WTC11 (cell line): Measurements from ENCODE around the gene BORCS6. TPM values are rescaled to one million over a fixed set of nuclear protein-coding genes. Genes with fewer than 3 reads are reported as not detected.

ENCODE experiments used
- AFF4 ChIP-seq: sonication (generic); formaldehyde crosslinking; IDR thresholded peaks from 2 replicates; pipeline ENCODE4 v1.8.1; 2023; ENCODE audit warnings: mild to moderate bottlenecking, missing genetic modification reagents, borderline replicate concordance
- AR ChIP-seq: fragments of 250-450 bp; sonication (Bioruptor Pico); IDR thresholded peaks from 2 replicates; pipeline ENCODE4 v1.9.0; 2021; ENCODE audit warnings: mild to moderate bottlenecking
- CREB1 ChIP-seq: sonication (generic); formaldehyde crosslinking; IDR thresholded peaks from 2 replicates; pipeline ENCODE4 v1.8.0; 2023; ENCODE audit warnings: mild to moderate bottlenecking, missing genetic modification reagents
- CREM ChIP-seq: sonication (generic); formaldehyde crosslinking; IDR thresholded peaks from 2 replicates; pipeline ENCODE4 v1.8.1; 2022; ENCODE audit warnings: mild to moderate bottlenecking, missing genetic modification reagents, moderate library complexity
- ETV6 ChIP-seq: sonication (generic); formaldehyde crosslinking; IDR thresholded peaks from 2 replicates; pipeline ENCODE4 v1.8.1; 2022; ENCODE audit warnings: mild to moderate bottlenecking, missing genetic modification reagents
- FOXP1 ChIP-seq: sonication (generic); formaldehyde crosslinking; IDR thresholded peaks from 2 replicates; pipeline ENCODE4 v1.8.0; 2022; ENCODE audit warnings: missing genetic modification reagents, mild to moderate bottlenecking, moderate library complexity, borderline replicate concordance
- NFATC4 ChIP-seq: fragments of 250-450 bp; sonication (Bioruptor Pico); IDR thresholded peaks from 2 replicates; pipeline ENCODE4 v1.9.0; 2021; ENCODE audit warnings: mild to moderate bottlenecking
- TP53 ChIP-seq: sonication (generic); formaldehyde crosslinking; IDR thresholded peaks from 2 replicates; pipeline ENCODE4 v1.8.1; 2023; ENCODE audit warnings: mild to moderate bottlenecking, missing genetic modification reagents
- ZNF121 ChIP-seq: sonication (generic); formaldehyde crosslinking; IDR thresholded peaks from 2 replicates; pipeline ENCODE4 v1.8.0; 2023; ENCODE audit warnings: missing genetic modification reagents
- total RNA-seq: library from RNA; stranded (reverse); gene quantifications from 3 replicates; pipeline ENCODE4 v1.2.3, GENCODE V29; 2021
- TF ChIP-seq, protein P1 (sequence below): sonication (generic); formaldehyde crosslinking; IDR thresholded peaks from 2 replicates; pipeline ENCODE4 v1.8.1; 2022; ENCODE audit warnings: mild to moderate bottlenecking, moderate library complexity, missing genetic modification reagents
- TF ChIP-seq, protein P2 (sequence below): fragments of 250-450 bp; sonication (Bioruptor Pico); IDR thresholded peaks from 2 replicates; pipeline ENCODE4 v1.8.0; 2021; ENCODE audit warnings: mild to moderate bottlenecking
- TF ChIP-seq, protein P3 (sequence below): sonication (generic); formaldehyde crosslinking; IDR thresholded peaks from 2 replicates; pipeline ENCODE4 v1.8.0; 2023; ENCODE audit warnings: mild to moderate bottlenecking, missing genetic modification reagents

BORCS6 gene
- total RNA-seq, 1 experiment from 2014 or later = 5.6 TPM

DNA sequence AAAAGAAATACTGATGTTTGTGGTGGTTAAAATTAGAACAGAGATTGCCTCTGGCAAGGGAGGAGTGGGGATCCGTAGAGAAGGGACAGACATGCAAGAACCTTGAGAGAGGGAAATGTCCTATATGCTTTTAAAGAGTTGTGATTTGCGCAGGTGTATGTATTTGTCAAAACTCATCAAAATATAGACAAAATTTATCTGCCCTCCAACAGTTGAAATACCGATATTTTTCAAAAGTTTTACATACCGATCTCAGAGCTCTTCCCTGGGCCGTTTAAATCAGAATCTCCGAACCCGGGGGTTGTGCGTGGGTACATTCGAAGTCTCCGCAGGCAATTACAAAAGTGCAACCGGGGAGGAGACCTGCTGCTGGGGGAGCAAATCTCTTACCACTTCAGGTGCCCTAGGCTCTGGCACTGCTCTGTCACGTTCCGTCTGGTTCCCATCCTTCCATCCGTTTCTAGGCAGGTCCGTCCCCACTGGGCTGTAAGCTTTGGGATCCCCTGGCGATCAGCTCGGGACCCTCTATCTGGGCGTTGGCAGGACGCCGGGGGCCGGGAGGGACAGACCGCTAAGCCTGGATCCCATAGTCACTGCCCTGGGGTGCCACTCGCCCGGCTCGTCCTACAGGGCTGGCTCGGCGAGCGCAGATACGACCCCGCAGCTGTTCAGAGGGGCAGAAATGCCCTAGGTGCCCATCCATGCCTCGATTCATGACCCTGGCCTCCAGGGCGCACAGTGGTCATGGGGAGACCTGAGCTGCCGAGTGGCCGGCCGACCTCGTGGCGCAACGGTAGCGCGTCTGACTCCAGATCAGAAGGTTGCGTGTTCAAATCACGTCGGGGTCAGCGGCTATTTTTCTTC lies 4.2 kb downstream of the BORCS6 start (continued):
- TF ChIP-seq, protein P1, sequence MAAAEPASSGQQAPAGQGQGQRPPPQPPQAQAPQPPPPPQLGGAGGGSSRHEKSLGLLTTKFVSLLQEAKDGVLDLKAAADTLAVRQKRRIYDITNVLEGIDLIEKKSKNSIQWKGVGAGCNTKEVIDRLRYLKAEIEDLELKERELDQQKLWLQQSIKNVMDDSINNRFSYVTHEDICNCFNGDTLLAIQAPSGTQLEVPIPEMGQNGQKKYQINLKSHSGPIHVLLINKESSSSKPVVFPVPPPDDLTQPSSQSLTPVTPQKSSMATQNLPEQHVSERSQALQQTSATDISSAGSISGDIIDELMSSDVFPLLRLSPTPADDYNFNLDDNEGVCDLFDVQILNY (CRISPR knock-in tag) = 0 out of 2 replicates have a peak, but pooled peaks have one; percentile 44
- no peak for TF ChIP-seq TP53
- 0 out of 2 replicates have a peak, but pooled peaks have one; percentile 31 for TF ChIP-seq CREM (CRISPR knock-in tag)
- TF ChIP-seq NFATC4 (CRISPR knock-in tag) = no peak
- no peak for TF ChIP-seq CREB1 (CRISPR knock-in tag)
- TF ChIP-seq AFF4 (CRISPR knock-in tag) = no peak
- TF ChIP-seq, protein P2, sequence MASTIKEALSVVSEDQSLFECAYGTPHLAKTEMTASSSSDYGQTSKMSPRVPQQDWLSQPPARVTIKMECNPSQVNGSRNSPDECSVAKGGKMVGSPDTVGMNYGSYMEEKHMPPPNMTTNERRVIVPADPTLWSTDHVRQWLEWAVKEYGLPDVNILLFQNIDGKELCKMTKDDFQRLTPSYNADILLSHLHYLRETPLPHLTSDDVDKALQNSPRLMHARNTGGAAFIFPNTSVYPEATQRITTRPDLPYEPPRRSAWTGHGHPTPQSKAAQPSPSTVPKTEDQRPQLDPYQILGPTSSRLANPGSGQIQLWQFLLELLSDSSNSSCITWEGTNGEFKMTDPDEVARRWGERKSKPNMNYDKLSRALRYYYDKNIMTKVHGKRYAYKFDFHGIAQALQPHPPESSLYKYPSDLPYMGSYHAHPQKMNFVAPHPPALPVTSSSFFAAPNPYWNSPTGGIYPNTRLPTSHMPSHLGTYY (CRISPR knock-in tag) = 0 out of 2 replicates have a peak, but pooled peaks have one; percentile 21
- peak; percentile 38; the same call in 1 of the 2 replicates for TF ChIP-seq ETV6 (CRISPR knock-in tag)
- TF ChIP-seq, protein P3, sequence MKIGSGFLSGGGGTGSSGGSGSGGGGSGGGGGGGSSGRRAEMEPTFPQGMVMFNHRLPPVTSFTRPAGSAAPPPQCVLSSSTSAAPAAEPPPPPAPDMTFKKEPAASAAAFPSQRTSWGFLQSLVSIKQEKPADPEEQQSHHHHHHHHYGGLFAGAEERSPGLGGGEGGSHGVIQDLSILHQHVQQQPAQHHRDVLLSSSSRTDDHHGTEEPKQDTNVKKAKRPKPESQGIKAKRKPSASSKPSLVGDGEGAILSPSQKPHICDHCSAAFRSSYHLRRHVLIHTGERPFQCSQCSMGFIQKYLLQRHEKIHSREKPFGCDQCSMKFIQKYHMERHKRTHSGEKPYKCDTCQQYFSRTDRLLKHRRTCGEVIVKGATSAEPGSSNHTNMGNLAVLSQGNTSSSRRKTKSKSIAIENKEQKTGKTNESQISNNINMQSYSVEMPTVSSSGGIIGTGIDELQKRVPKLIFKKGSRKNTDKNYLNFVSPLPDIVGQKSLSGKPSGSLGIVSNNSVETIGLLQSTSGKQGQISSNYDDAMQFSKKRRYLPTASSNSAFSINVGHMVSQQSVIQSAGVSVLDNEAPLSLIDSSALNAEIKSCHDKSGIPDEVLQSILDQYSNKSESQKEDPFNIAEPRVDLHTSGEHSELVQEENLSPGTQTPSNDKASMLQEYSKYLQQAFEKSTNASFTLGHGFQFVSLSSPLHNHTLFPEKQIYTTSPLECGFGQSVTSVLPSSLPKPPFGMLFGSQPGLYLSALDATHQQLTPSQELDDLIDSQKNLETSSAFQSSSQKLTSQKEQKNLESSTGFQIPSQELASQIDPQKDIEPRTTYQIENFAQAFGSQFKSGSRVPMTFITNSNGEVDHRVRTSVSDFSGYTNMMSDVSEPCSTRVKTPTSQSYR = no peak
- TF ChIP-seq ZNF121 (CRISPR knock-in tag) = no peak
- no peak for TF ChIP-seq AR (CRISPR knock-in tag)
- peak; percentile 67; the same call in 1 of the 2 replicates for TF ChIP-seq FOXP1 (CRISPR knock-in tag)
